Mesothelial cell of epicardium (in vitro differentiated cells): ENCODE data around the gene HLA-A. TPM values are rescaled to one million over a fixed set of nuclear protein-coding genes. Genes with fewer than 3 reads are reported as not detected.
A peak's percentile ranks its signal among the peaks of the same experiment; 100 is the strongest.

ENCODE experiments used
- DNase-seq, 2 experiments: peaks; one replicate each; pipeline ENCODE4 v3.0.0; 2021; ENCODE audit warnings: low spot score in 2 of 2; ENCODE audit not compliant: unreplicated experiment in 2 of 2
- H3K27ac Mint-ChIP-seq: 2 replicates; pipeline ENCODE4 v1.8.0; 2021; ENCODE audit warnings: mixed read lengths
- H3K27me3 Mint-ChIP-seq: 2 replicates; pipeline ENCODE4 v1.8.0; 2021; ENCODE audit warnings: low read depth, mixed read lengths
- H3K36me3 Mint-ChIP-seq: 2 replicates; pipeline ENCODE4 v1.8.0; 2021; ENCODE audit warnings: mixed read lengths
- H3K4me1 Mint-ChIP-seq: 2 replicates; pipeline ENCODE4 v1.8.0; 2021; ENCODE audit warnings: mixed read lengths
- H3K4me3 Mint-ChIP-seq: 2 replicates; pipeline ENCODE4 v1.8.0; 2021; ENCODE audit warnings: mild to moderate bottlenecking, moderate library complexity, mixed read lengths
- H3K9me3 Mint-ChIP-seq: 2 replicates; pipeline ENCODE4 v1.8.0; 2021; ENCODE audit warnings: mixed read lengths
- total RNA-seq: library from RNA; stranded (reverse); gene quantifications from 3 replicates; pipeline ENCODE4 v1.2.1, GENCODE V29; 2021
- TF ChIP-seq, protein P1 (sequence below): fragments of 200-600 bp; sonication (generic); IDR thresholded peaks from one replicate; pipeline ENCODE4 v1.5.0; 2021; ENCODE audit warnings: antibody characterized with exemption; ENCODE audit not compliant: unreplicated experiment

The HLA-A gene
- total RNA-seq, 1 donor from 2014 or later = 115 TPM

- H3K4me1 Mint-ChIP-seq = no peaks in the 10 kb centered on the region
- no peak overlapping the region for H3K27ac Mint-ChIP-seq
- H3K4me3 Mint-ChIP-seq = no peak overlapping the region
- TF ChIP-seq, protein P1, sequence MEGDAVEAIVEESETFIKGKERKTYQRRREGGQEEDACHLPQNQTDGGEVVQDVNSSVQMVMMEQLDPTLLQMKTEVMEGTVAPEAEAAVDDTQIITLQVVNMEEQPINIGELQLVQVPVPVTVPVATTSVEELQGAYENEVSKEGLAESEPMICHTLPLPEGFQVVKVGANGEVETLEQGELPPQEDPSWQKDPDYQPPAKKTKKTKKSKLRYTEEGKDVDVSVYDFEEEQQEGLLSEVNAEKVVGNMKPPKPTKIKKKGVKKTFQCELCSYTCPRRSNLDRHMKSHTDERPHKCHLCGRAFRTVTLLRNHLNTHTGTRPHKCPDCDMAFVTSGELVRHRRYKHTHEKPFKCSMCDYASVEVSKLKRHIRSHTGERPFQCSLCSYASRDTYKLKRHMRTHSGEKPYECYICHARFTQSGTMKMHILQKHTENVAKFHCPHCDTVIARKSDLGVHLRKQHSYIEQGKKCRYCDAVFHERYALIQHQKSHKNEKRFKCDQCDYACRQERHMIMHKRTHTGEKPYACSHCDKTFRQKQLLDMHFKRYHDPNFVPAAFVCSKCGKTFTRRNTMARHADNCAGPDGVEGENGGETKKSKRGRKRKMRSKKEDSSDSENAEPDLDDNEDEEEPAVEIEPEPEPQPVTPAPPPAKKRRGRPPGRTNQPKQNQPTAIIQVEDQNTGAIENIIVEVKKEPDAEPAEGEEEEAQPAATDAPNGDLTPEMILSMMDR = no peak
- no peaks in the 10 kb centered on the region for H3K9me3 Mint-ChIP-seq
- no peak for DNase-seq
- no peaks in the 10 kb centered on the region for H3K36me3 Mint-ChIP-seq
- peaks cover 90% of the 10 kb centered on the region for H3K27me3 Mint-ChIP-seq
These were observed 34.0 kb upstream of the HLA-A start for GRCh38 chr6:29908341-29908662.

DNA sequence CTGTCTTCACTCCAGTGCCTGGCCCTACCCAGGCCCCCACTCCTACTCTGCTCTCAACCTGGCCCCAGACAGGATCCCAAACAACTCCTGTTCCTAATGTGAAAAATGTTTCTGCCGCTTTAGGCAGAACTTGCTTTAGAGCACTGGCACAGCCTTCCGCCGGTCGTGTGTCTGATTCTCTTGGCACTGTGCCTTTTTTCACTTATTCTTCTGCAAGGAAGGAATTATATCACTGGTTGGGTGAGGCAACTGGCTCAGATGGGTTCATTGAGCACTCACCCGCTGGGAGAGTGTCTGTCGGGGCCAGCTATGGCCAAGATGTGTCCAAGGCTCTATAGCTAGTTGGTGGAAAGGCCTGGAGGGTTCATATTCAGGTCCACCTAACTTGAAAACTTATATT is 33.6 kb upstream of the HLA-A start:
- no peaks in the 10 kb centered on the region for H3K4me1 Mint-ChIP-seq
- no peak overlapping the region for H3K27ac Mint-ChIP-seq
- TF ChIP-seq, protein P1 = no peak
- peaks cover 91% of the 10 kb centered on the region for H3K27me3 Mint-ChIP-seq
- no peak overlapping the region for H3K4me3 Mint-ChIP-seq
- peak in 1 of 2 experiments; percentile 34 for DNase-seq
- H3K9me3 Mint-ChIP-seq = no peaks in the 10 kb centered on the region
- H3K36me3 Mint-ChIP-seq = no peaks in the 10 kb centered on the region

- Mint-ChIP-seq H3K27me3 (peaks cover 90% of the 10 kb centered on the region), H3K9me3 (no peaks in the 10 kb centered on the region), H3K4me1 (no peaks in the 10 kb centered on the region), H3K36me3 (no peaks in the 10 kb centered on the region), H3K27ac (no peak overlapping the region), H3K4me3 (no peak overlapping the region)
- DNase-seq = no peak
- TF ChIP-seq, protein P1 = no peak
These were observed 32.3 kb upstream of the HLA-A start for GRCh38 chr6:29909985-29910384.

GRCh38 chr6:29912840-29913239 is 29.5 kb upstream of the HLA-A start:
- Mint-ChIP-seq H3K27ac (no peak overlapping the region), H3K4me3 (no peak overlapping the region), H3K9me3 (no peaks in the 10 kb centered on the region), H3K27me3 (peaks cover 84% of the 10 kb centered on the region), H3K4me1 (no peaks in the 10 kb centered on the region), H3K36me3 (no peaks in the 10 kb centered on the region)
- TF ChIP-seq, protein P1 = no peak
- no peak for DNase-seq

DNA sequence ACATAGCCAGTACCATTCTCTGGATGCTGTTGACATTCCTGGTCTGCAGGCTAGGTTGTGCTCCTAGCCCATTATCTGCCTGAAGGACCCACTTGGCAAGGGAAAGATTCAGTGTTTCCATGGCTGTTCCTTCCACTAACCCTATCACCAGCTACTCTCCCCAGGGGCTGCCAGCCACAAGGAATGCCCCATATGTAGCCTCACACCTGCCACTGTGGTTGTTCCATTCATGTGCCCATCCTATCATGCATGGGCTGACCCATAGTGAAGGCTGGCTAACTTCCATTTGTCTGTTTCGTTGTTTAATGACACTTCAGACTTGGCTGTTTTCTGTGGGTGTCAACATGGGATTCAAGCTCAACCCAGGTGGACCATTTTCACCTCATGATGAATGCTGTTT is 25.6 kb upstream of the HLA-A start:
- H3K4me3 Mint-ChIP-seq = no peak overlapping the region
- no peaks in the 10 kb centered on the region for H3K4me1 Mint-ChIP-seq
- DNase-seq = no peak
- TF ChIP-seq, protein P1 = no peak
- H3K27ac Mint-ChIP-seq = no peak overlapping the region
- peaks cover 86% of the 10 kb centered on the region for H3K27me3 Mint-ChIP-seq
- H3K36me3 Mint-ChIP-seq = no peaks in the 10 kb centered on the region
- H3K9me3 Mint-ChIP-seq = peaks cover 13% of the 10 kb centered on the region

- peaks cover 75% of the 10 kb centered on the region for H3K27me3 Mint-ChIP-seq
- no peak overlapping the region for H3K4me3 Mint-ChIP-seq
- no peak overlapping the region for H3K27ac Mint-ChIP-seq
- DNase-seq = no peak
- no peaks in the 10 kb centered on the region for H3K4me1 Mint-ChIP-seq
- no peaks in the 10 kb centered on the region for H3K36me3 Mint-ChIP-seq
- peaks cover 14% of the 10 kb centered on the region for H3K9me3 Mint-ChIP-seq
- TF ChIP-seq, protein P1 = no peak
These were observed 24.5 kb upstream of the HLA-A start for GRCh38 chr6:29917857-29918256.
